ENCODE measurements around the gene DNMT3A.

Gene DNMT3A

GRCh38 chr2:25374411-25374810 is 32.7 kb upstream of the DNMT3A start:
- DNase-seq, result peak in 1 of 10 donors; percentile 58
- intact Hi-C loops (cut with DNase I), result no loop called here

GRCh38 chr2:25373269-25373981 is 31.7 kb upstream of the DNMT3A start:
- DNase-seq, result peak in 2 of 10 donors; percentile 8 to 80
- intact Hi-C loops (cut with DNase I), result no loop called here

DNA sequence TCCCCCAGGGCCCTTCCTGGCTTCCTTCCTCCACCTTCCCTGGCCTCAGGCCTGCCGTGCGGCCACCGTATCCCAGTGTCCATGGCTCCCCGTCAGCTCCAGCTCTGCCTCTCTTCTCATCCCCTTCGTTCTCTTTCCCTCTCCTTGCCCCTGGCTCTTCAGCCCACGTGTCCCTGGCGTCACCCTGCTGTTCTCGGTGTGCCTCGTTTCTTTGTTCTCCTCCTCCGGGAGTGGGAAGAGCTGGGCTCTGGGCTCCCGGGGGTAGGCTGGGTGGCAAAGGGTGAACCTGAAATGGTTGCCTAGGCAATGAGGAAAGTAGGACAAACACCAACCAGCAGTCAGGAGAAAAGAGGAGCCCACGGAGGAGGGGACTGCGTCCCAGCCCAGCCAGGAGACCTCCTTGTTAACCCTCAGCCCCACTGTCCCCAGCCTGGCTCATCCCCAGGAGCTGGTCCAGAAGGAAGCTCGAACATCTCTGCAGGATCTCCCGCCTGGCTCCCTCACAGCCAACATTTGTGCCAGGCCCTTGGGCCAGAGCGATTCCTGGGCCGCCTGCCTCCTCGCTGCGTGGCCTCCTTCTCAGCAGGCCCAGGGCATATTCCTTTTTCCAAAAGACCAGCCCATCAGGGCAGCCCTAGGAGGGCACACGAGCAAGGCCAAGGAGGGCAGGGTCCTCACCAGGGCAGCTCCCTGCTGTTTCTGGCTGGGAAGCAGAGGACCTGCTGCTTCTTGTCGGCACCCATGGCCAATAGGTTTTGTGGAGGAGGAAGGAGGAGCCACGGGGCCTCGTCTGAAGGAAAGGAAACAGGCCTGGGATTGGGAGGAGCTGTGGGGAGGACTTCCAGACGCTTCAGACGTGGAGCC is 30.9 kb upstream of the DNMT3A start:
- intact Hi-C loops (cut with DNase I), result no loop called here
- peak in 5 of 10 donors; percentile 10 to 85 (median 59) for DNase-seq

- intact Hi-C loops (cut with DNase I), result no loop called here
- peak in 3 of 10 donors; percentile 2 to 62 (median 8) for DNase-seq
Measured at GRCh38 chr2:25371253-25372241, 29.8 kb upstream of the DNMT3A start.

DNA sequence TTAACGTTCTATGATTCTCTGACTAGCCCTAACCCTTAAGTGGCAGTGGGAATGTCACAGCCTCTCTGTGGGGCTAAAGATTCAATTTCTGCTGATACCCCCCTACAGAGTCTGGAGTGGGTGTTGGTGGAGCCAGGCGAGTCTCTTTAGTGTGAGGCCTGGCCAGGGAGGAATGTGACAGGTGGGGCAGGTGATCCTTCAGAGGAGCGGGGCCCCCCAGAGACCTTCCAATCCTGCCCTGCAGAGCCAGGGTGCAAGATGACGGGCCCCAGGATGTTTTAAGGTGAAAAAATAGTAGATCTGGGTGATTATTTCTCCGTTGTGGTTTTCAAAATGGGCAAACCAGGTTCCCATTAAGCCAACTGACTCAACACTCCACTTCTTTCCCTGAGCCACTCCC is 28.2 kb upstream of the DNMT3A start:
- intact Hi-C loops (cut with DNase I), result no loop called here
- DNase-seq, result peak in 2 of 10 donors; percentile 3 to 25

GRCh38 chr2:25369439-25369838 is 27.7 kb upstream of the DNMT3A start:
- intact Hi-C loops (cut with DNase I), result no loop called here
- DNase-seq, result peak in 2 of 10 donors; percentile 7 to 27

DNA sequence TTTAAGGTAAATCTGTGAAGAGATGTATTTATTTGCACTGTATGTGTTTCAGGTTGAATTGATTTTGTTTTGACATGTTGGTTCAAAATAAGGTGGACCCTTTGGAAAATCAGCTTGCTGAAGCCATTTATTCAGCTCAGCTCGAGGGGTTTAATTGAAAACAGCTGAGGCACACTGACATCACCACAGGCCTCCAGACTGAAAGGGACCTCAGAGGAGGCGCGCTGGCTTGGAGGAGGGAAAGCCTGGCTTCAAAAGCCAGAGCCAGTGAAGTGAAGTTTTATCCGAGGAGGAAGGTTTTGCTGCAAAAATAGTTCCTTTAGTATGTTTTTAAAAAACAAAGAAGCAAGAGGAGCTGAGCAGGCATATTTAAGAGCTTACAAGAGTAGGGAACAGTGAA is 26.9 kb upstream of the DNMT3A start:
- intact Hi-C loops (cut with DNase I), result no loop called here
- peak in 2 of 10 donors; percentile 4 to 67 for DNase-seq

- DNase-seq, result peak in 1 of 10 donors; percentile 7
- intact Hi-C loops (cut with DNase I), result no loop called here
Measured at GRCh38 chr2:25367296-25367695, 25.6 kb upstream of the DNMT3A start.

- intact Hi-C loops (cut with DNase I), result no loop called here
- no peak for DNase-seq
Measured at GRCh38 chr2:25366629-25367028, 24.9 kb upstream of the DNMT3A start.

DNA sequence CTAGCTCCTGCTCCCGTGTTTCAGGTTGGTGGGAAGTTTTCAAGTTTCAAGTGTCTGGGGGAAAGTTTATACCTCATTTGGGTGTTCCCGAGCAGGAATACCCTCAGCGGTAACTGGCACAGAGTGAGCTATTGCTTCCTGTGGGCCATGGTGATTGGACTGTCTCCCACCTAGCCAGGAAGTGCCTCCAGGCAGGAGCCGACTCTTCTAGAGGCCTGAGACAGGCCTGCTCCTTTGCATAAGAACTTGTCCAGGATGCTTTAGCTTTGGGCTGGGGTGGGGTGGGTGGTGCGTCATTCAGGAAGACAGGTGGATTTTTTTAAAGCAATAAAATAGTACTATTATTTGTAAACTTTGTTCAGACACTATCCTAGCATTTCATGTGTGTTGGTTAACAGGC is 23.5 kb upstream of the DNMT3A start:
- intact Hi-C loops (cut with DNase I), result no loop called here
- DNase-seq, result no peak

DNA sequence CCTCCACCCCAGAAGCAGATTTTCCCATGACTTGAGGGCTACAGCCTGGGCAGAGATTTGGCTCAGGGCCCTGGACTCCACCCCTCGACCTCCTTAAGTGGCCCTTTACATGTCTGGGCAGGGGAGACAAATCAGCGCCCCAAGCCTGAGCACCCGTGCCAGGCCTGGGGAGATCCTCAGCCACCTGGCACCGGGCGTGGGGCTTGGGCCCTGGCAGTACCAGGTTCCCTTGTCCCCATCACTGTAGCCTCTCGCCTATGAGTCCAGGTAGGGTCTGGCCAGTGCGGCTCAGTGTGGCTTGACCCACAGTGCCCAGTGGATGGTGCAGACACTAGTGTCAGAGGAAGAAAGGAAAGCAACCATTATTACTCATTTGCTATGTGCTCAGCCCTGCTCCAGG is 22.0 kb upstream of the DNMT3A start:
- DNase-seq, result no peak
- intact Hi-C loops (cut with DNase I), result loop anchor here (5.0 kb wide), 1 partner anchor 159 kb away; no protein-coding TSS in a partner anchor

DNA sequence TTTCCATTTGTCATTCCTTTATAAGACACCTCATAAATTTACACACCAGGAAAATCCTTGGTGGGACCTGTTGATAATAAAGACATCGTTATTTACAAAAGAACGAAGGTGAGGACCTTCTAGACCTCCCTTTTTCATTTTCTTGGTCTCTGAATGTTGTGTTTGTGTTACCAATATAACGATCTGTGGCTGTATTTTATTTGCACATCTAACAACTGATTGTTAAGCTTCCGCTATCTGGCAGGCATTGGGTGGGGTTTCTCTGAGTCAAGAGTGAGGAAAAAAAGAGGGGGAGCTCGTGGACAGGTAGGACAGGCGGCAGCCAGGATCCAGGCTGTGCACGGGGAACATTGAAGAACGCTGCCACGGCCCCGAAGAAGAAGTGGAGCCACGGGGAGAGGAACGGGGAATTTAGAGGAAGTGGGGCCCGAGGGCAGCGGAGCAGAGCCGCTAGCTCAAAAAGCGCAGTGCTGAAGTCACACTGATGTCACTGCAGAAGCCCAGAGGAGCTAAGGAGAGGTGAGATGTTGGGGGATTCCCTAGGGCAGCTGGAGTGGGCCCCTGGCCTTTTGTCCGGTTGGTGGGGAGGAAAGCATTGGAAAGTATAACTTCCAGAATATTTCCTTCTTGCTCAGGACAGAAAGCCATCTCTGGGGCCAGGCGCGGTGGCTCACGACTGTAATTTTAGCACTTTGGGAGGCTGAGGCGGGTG is 20.9 kb upstream of the DNMT3A start:
- DNase-seq, result peak in 1 of 10 donors; percentile 88
- intact Hi-C loops (cut with DNase I), result loop anchor here (5.0 kb wide), 1 partner anchor 160 kb away; no protein-coding TSS in a partner anchor

- intact Hi-C loops (cut with DNase I), result loop anchor here (5.0 kb wide), 1 partner anchor 160 kb away; no protein-coding TSS in a partner anchor
- DNase-seq, result peak; percentile 84 to 99 (median 92)
Measured at GRCh38 chr2:25362049-25362433, 20.3 kb upstream of the DNMT3A start.

DNA sequence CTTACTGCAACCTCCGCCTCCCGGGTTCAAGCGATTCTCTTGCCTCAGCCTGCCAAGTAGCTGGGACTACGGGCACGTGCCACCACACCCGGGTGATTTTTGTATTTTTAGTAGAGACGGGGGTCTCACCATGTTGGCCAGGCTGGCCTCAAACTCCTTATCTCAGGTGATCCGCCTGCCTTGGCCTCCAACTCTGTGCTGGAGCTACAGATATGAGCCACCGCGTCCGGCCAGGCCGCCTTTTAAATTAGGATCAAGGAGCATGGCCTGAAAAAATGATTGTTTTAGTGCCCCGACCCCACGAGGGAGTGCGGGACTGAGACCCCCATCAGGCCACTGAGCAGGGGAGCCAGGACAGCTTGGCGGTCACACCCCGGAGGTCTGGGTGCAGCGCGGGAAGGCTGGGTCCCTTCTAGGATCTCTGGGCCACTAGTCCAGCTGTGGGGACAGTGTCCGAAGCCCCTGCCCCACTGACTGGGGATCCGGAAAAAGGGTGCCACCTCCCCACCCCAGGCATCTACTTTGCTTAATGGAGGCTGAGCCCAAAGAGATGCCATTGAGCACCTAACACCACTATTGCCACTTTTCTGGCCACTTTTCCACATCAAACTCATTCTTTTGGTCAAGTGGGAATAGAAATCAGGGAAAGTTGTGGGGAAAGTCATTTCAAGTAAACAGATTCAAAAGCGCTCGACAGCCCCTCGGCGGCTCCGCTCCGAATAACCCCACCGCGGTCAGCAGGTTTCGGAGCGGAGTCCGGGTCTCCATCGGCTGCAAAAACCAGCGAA is 19.7 kb upstream of the DNMT3A start:
- DNase-seq, result peak in 1 of 10 donors; percentile 52
- intact Hi-C loops (cut with DNase I), result loop anchor here (5.0 kb wide), 1 partner anchor 161 kb away; no protein-coding TSS in a partner anchor

DNA sequence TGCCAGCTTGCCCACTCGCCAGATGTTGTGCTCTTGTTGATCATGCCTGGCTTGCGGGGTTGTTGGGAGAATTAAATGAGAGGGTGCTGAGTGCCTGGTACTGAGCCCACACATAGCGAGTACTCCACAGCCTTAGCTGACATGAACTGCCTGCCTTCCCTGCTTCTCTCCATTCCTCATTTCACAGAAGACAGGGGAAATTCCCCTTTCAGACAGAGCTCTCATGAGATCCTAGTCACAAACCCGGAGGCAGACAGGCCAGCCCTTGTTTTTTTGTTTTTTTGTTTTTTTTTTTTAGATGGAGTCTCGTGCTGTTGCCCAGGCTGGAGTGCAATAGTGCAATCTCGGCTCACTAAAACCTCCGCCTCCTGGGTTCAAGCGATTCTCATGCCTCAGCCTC is 17.1 kb upstream of the DNMT3A start:
- no peak for DNase-seq

DNA sequence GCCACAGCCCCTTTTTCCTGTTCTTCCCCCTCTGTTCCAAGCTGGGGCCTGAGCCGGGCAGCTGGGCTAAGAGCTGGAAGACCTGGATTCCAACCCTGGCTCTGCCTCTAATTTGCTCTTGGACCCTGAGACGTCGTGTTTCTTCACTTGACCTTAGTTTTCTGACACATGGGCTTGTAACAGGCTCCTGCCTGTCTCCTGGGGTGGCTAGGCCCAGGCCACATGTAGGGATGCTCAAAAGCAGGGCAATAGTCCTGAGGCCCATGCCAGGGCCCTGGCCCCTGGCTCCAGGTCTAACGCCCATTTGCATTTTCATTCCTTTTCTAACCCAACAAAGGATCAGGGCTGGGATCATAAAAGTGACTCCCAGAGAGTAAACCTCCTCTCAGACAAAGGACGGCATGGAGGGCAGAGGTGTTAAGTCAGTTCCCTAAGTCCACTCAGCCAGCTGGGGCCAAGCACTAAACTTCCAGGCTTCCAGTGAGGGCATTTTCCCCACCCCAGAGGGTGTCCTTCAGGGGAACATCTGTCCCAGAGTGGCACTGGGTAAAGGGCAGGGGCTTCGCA is 16.6 kb upstream of the DNMT3A start:
- DNase-seq, result peak in 1 of 10 donors; percentile 46

More for the DNA sequence above, 17.1 kb upstream of the DNMT3A start:
- intact Hi-C loops (cut with DNase I), result no loop called here

GRCh38 chr2:25356088-25356487 is 14.4 kb upstream of the DNMT3A start:
- intact Hi-C loops (cut with DNase I), result no loop called here
- DNase-seq, result peak in 1 of 10 donors; percentile 25

More for the DNA sequence above, 16.6 kb upstream of the DNMT3A start:
- intact Hi-C loops (cut with DNase I), result no loop called here

DNA sequence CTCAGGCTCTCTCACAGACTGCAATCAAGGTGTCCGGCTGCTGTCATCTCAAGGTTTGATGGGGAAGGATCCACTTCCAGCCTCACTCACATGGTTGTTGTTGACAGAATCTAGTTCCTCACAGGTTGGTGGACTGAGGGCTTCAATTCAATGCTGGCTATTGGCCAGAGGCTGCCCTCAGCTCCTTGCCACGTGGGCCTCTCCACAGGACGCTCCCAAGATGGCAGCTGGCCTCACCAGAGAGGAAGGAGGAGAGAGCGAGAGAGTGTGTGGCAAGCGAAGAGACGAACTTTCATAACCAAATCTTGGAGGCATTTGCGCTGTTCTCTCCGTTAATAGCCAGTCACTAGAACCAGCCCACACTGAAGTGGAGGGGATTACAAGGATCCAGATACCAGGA is 13.5 kb upstream of the DNMT3A start:
- DNase-seq, result no peak
- intact Hi-C loops (cut with DNase I), result no loop called here
